Measurements from ENCODE around the gene ZNF763.

DNA sequence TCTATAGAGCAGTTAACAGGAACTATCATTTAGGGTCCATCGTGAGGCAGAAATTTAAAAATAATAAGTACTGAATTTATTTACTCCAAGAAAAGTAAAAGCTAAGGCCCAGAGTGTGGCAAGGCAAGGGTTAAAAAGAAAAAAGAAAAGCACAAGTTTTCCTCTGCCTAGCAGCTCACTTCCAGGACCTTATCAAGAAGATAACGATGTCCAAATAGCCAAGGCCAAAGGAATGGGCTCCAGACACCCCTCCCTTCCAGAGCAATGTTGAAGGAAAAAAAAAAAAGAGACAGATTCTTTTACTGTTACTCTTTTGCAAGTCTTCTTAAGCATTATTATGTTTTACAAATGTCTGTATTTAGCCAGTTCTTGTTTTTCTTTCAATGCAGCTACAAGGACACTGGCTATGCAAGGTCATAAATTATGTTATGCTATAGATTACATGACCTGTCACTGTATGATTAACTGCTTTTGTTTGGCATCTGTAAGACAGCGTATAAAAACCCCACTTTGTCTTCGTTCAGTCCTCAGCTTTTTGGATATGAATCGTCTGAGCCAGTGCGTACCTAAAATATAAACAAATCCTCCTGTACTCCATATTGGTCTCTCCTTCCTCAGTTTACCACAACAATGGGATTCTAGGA lies 42.9 kb upstream of the ZNF763 start:
- TF ChIP-seq, protein P1, sequence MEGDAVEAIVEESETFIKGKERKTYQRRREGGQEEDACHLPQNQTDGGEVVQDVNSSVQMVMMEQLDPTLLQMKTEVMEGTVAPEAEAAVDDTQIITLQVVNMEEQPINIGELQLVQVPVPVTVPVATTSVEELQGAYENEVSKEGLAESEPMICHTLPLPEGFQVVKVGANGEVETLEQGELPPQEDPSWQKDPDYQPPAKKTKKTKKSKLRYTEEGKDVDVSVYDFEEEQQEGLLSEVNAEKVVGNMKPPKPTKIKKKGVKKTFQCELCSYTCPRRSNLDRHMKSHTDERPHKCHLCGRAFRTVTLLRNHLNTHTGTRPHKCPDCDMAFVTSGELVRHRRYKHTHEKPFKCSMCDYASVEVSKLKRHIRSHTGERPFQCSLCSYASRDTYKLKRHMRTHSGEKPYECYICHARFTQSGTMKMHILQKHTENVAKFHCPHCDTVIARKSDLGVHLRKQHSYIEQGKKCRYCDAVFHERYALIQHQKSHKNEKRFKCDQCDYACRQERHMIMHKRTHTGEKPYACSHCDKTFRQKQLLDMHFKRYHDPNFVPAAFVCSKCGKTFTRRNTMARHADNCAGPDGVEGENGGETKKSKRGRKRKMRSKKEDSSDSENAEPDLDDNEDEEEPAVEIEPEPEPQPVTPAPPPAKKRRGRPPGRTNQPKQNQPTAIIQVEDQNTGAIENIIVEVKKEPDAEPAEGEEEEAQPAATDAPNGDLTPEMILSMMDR (IDR thresholded peaks at IDR 0.05; ENCODE audit: borderline replicate concordance, extremely low read depth, low read length, poor library complexity, severe bottlenecking): no peak
- no peak for TF ChIP-seq EZH2 (IDR thresholded peaks at IDR 0.05; ENCODE audit: borderline replicate concordance, low read depth, low read length, severe bottlenecking)

Measured in DND-41 (cell line).